Bronchial epithelial cell (primary cell): ENCODE data around the gene DPPA2. TPM values are rescaled to one million over a fixed set of nuclear protein-coding genes. Genes with fewer than 3 reads are reported as not detected.
A peak's percentile ranks its signal among the peaks of the same experiment; 100 is the strongest.

Experiments
- DNase-seq: peaks from one replicate; pipeline ENCODE4 v3.0.0-alpha.2; 2010; ENCODE audit warnings: low read depth
- FAIRE-seq: peaks from 2 replicates; lab custom pipeline; 2011; peaks lifted over from hg19 to GRCh38; lab: Jason Lieb, UNC
- H3K27me3 ChIP-seq: 2 replicates; pipeline ENCODE4 v1.5.1; 2011; ENCODE audit warnings: low read length; ENCODE audit not compliant: control insufficient read depth, insufficient read depth
- H3K36me3 ChIP-seq: 2 replicates; pipeline ENCODE4 v1.5.1; 2011; ENCODE audit warnings: low read length; ENCODE audit not compliant: control insufficient read depth, insufficient read depth
- H3K4me3 ChIP-seq: 2 replicates; pipeline ENCODE4 v1.5.1; 2011; ENCODE audit warnings: mild to moderate bottlenecking, low read depth, low read length, control low read depth
- total RNA-seq: library from RNA; depleted of rRNA; stranded (reverse); fragments of >200 nt; gene quantifications from 2 replicates; pipeline ENCODE4 v1.2.1, GENCODE V29; 2014
- TF ChIP-seq, protein P1 (sequence below): IDR thresholded peaks from 2 replicates; pipeline ENCODE4 v1.5.1; 2011; ENCODE audit warnings: mild to moderate bottlenecking, moderate library complexity, low read length, control low read depth, inconsistent platforms; ENCODE audit not compliant: insufficient read depth, severe bottlenecking

The DPPA2 gene
- total RNA-seq, 1 donor from 2014 or later = not detected

DNA sequence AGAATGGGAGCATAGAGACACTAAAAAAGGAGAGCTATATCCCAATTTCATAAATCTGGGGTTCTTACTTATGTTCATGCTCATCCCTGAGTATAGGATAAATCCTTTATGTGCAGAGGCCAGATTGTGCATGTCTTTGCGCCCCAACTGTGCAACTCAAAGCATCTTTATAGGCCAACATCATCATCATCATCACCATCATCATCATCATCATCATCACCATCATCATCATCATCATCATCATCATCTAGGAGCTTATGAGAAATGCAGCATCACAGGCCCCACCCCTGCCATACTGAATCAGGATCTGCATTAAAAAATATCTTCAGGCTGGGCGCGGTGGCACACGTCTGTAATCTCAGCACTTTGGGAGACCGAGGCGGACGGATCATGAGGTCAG, 45.5 kb downstream of the DPPA2 start:
- no peaks in the 10 kb centered on the region for H3K36me3 ChIP-seq
- H3K4me3 ChIP-seq = no peak overlapping the region
- TF ChIP-seq, protein P1, sequence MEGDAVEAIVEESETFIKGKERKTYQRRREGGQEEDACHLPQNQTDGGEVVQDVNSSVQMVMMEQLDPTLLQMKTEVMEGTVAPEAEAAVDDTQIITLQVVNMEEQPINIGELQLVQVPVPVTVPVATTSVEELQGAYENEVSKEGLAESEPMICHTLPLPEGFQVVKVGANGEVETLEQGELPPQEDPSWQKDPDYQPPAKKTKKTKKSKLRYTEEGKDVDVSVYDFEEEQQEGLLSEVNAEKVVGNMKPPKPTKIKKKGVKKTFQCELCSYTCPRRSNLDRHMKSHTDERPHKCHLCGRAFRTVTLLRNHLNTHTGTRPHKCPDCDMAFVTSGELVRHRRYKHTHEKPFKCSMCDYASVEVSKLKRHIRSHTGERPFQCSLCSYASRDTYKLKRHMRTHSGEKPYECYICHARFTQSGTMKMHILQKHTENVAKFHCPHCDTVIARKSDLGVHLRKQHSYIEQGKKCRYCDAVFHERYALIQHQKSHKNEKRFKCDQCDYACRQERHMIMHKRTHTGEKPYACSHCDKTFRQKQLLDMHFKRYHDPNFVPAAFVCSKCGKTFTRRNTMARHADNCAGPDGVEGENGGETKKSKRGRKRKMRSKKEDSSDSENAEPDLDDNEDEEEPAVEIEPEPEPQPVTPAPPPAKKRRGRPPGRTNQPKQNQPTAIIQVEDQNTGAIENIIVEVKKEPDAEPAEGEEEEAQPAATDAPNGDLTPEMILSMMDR = no peak
- DNase-seq (no peak), FAIRE-seq (peak; percentile 28)
- no peaks in the 10 kb centered on the region for H3K27me3 ChIP-seq

DNA sequence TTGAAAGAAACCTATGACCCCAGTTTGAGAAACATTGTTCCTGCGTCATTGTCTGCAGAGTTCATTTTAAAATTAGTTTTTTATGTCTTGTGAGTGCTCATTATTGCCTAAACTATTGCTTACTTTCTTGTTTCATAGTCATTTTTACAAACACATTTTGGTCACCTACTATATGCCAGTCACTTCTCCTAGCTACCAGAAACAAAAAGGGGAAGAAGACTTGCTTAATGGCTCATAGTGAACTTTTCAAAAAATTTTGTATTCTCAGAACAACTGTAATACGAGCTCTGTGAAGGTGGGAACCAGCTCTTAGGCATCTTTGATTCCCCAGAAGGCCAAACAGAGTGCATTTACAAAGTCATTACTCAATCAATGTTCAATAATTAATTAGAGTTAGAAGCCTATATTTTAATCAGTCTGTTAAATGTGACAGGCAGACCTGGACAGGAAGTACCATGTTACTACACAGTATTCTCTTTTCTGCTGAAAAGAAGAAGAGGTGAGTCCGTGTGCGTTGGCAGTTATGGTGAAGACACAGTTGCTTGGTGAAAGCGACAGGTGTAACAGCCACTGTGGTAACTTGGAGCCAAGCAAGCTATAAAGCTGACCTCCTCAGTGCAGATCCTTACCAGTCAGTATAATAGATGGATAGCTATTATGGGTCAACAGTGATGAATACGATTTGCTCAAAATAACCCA, 46.6 kb downstream of the DPPA2 start:
- no peaks in the 10 kb centered on the region for H3K36me3 ChIP-seq
- no peak overlapping the region for H3K4me3 ChIP-seq
- DNase-seq (no peak), FAIRE-seq (no peak)
- H3K27me3 ChIP-seq = no peaks in the 10 kb centered on the region
- TF ChIP-seq, protein P1 = no peak

DNA sequence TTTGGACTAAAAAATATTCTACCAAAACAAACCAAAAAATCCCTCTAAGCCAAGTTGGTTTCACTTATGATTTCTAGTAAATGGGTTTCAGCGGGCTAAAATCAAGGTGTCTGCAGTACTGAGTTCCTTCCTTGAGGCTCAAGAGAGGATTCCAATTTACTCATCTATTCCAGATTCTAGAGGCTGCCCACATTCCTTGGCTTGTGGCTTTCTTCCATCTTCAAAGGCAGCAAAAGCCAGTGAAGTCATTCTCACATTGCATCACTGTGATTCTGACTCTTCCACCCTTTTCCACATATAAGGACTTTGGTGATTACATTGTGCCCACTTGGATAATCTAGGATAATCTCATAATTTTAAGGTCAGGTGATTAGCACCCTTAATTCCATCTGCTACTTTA, 48.1 kb downstream of the DPPA2 start:
- no peaks in the 10 kb centered on the region for H3K36me3 ChIP-seq
- TF ChIP-seq, protein P1 = no peak
- H3K27me3 ChIP-seq = no peaks in the 10 kb centered on the region
- DNase-seq (no peak), FAIRE-seq (no peak)
- no peak overlapping the region for H3K4me3 ChIP-seq

DNA sequence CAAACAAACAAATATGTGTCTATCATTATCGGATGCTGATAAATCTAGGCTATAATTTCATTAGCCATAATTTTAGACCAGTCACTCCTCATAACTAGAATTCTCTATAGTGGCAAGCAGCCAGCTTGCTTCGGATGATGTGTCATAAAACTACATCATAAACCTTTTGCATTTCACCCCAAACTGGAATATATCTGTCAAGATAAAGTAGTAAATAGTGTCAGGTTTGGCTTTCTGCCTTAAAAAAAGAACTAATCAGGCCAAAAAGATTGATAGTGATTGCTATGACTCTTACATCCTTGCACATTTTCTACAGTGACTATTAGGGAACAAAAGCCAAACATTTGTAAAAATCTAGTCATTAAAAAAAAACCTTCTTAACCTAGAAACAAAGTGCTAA, 51.0 kb downstream of the DPPA2 start:
- Histone ChIP-seq H3K27me3 (no peaks in the 10 kb centered on the region), H3K4me3 (no peak overlapping the region), H3K36me3 (no peaks in the 10 kb centered on the region)
- DNase-seq (no peak), FAIRE-seq (no peak)
- TF ChIP-seq, protein P1 = no peak

DNA sequence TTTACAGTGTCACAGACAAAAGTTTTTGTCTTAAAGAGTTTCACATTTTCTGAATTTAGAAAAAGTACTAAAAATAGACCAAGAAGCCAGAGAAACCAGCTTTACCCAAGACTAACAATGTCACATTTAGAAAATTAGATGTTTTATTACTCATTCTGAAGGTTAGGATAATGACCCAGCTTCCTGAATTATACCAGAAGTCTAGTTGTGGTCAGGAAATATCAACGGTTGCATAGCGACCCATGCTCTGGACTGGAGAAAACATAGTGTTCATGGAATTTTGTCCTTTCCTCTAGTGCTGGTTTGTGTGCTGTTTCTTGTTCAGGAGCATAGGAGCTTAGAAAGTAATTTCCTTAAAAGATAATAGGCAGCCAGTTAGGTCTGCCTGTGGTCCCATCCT, 59.0 kb downstream of the DPPA2 start:
- TF ChIP-seq, protein P1 = no peak
- Histone ChIP-seq H3K4me3 (no peak overlapping the region), H3K27me3 (no peaks in the 10 kb centered on the region), H3K36me3 (no peaks in the 10 kb centered on the region)
- FAIRE-seq (no peak), DNase-seq (no peak)

DNA sequence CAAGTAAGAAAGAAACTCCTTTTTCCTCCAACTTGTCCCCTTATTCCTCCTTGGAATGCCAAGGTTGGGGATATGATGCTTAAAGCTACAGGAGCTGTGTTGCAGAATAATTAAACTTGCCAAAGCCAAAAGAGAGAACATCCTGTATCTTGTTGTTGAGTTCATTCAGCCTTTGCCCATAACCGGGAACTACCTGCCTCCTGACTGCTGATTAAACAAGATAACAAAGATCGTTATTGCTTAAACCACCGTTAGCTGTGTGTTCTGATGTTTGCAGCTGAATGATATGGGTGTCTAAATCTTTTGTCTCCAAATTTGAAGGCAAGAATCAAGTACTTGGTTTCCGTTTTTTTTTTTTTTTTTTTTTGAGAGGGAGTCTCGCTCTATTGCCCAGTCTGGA, 61.5 kb downstream of the DPPA2 start:
- Histone ChIP-seq H3K36me3 (no peaks in the 10 kb centered on the region), H3K4me3 (no peak overlapping the region), H3K27me3 (no peaks in the 10 kb centered on the region)
- FAIRE-seq = no peak
- no peak for DNase-seq
- TF ChIP-seq, protein P1 = no peak
